ENCODE measurements around the gene COL16A1.

DNA sequence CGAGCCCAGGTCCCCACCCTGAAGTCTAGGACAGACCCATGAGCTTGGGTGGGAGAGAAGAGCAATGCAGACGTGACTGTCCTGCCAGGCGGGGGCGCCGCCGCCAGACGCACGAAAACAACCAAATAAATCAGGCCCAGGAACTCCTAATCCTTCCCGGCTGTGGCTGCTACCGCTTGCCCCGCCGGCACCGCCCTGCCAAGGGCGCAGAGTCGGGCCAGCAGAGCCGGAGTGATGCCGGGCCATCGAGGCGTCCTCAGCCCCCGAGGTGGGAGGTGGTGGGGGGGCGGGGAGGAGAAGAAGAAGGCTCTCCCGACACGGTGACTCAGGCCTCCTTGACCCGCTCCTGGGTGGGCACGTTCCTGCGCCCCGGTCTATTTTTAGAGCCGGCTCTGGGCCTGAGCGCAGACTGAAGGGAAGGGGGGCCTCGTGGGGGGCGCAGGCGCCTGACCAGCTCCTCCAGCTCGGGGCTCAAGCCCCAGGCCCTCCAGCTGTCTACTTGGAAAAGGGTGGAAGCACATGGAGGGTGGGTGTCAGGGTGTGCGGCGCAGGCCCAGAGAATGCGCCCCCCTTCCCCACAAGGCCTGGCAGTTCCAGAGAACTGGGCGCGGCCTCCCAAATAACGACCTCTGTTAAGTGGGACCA lies 10.7 kb upstream of the COL16A1 start:
- TF ChIP-seq EZH2 (optimal IDR thresholded peaks at IDR 0.05; ENCODE audit: low read depth, low read length) = no peak
- TF ChIP-seq, protein P1, sequence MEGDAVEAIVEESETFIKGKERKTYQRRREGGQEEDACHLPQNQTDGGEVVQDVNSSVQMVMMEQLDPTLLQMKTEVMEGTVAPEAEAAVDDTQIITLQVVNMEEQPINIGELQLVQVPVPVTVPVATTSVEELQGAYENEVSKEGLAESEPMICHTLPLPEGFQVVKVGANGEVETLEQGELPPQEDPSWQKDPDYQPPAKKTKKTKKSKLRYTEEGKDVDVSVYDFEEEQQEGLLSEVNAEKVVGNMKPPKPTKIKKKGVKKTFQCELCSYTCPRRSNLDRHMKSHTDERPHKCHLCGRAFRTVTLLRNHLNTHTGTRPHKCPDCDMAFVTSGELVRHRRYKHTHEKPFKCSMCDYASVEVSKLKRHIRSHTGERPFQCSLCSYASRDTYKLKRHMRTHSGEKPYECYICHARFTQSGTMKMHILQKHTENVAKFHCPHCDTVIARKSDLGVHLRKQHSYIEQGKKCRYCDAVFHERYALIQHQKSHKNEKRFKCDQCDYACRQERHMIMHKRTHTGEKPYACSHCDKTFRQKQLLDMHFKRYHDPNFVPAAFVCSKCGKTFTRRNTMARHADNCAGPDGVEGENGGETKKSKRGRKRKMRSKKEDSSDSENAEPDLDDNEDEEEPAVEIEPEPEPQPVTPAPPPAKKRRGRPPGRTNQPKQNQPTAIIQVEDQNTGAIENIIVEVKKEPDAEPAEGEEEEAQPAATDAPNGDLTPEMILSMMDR (IDR thresholded peaks at IDR 0.05; ENCODE audit: low read length) = peak; percentile 70
- TF ChIP-seq EZH2phosphoT487 (IDR thresholded peaks at IDR 0.05; ENCODE audit: low read length) = no peak

All from MM.1S (cell line).